ENCODE measurements around the gene GPR65.

The GPR65 gene

GRCh38 chr14:87994974-87995373 is 10.0 kb upstream of the GPR65 start:
- no peak for TF ChIP-seq POLR2A (IDR thresholded peaks at IDR 0.05; ENCODE audit: low read depth, low read length)
- DNase-seq (ENCODE audit: insufficient read length, low spot score) (no peak), FAIRE-seq (no peak)

GRCh38 chr14:87995500-87996290 is 9.2 kb upstream of the GPR65 start:
- no peak for TF ChIP-seq POLR2A (IDR thresholded peaks at IDR 0.05; ENCODE audit: low read depth, low read length)
- DNase-seq (ENCODE audit: insufficient read length, low spot score): no peak

GRCh38 chr14:87996291-87996592 is 8.7 kb upstream of the GPR65 start:
- no peak for TF ChIP-seq POLR2A (IDR thresholded peaks at IDR 0.05; ENCODE audit: low read depth, low read length)
- DNase-seq (ENCODE audit: insufficient read length, low spot score) (no peak), FAIRE-seq (no peak)

More at GRCh38 chr14:87995500-87996290, 9.2 kb upstream of the GPR65 start:
- no peak for FAIRE-seq

GRCh38 chr14:87998482-87998881 is 6.5 kb upstream of the GPR65 start:
- TF ChIP-seq POLR2A (IDR thresholded peaks at IDR 0.05; ENCODE audit: low read depth, low read length): no peak
- FAIRE-seq: no peak
- DNase-seq (ENCODE audit: insufficient read length, low spot score): no peak

GRCh38 chr14:87999277-87999676 is 5.7 kb upstream of the GPR65 start:
- TF ChIP-seq POLR2A (IDR thresholded peaks at IDR 0.05; ENCODE audit: low read depth, low read length): no peak
- FAIRE-seq (no peak), DNase-seq (ENCODE audit: insufficient read length, low spot score) (no peak)

GRCh38 chr14:88002421-88003075 is 2.4 kb upstream of the GPR65 start:
- TF ChIP-seq POLR2A (IDR thresholded peaks at IDR 0.05; ENCODE audit: low read depth, low read length): no peak
- no peak for DNase-seq (ENCODE audit: insufficient read length, low spot score)
- FAIRE-seq: no peak

GRCh38 chr14:88003425-88003824 is 1.5 kb upstream of the GPR65 start:
- FAIRE-seq: no peak
- DNase-seq (ENCODE audit: insufficient read length, low spot score): no peak
- no peak for TF ChIP-seq POLR2A (IDR thresholded peaks at IDR 0.05; ENCODE audit: low read depth, low read length)

- FAIRE-seq (no peak), DNase-seq (ENCODE audit: insufficient read length, low spot score) (no peak)
- TF ChIP-seq POLR2A (IDR thresholded peaks at IDR 0.05; ENCODE audit: low read depth, low read length): no peak
Measured at GRCh38 chr14:88004506-88005036, 364 bp upstream of the GPR65 start.

GRCh38 chr14:88005978-88006851 is 1.3 kb downstream of the GPR65 start:
- no peak for TF ChIP-seq POLR2A (IDR thresholded peaks at IDR 0.05; ENCODE audit: low read depth, low read length)
- no peak for DNase-seq (ENCODE audit: insufficient read length, low spot score)
- FAIRE-seq: no peak

GRCh38 chr14:88007608-88008007 is 2.7 kb downstream of the GPR65 start:
- TF ChIP-seq POLR2A (IDR thresholded peaks at IDR 0.05; ENCODE audit: low read depth, low read length): no peak
- FAIRE-seq (no peak), DNase-seq (ENCODE audit: insufficient read length, low spot score) (no peak)

- DNase-seq (ENCODE audit: insufficient read length, low spot score) (no peak), FAIRE-seq (no peak)
- TF ChIP-seq POLR2A (IDR thresholded peaks at IDR 0.05; ENCODE audit: low read depth, low read length): no peak
Measured at GRCh38 chr14:88008039-88008742, 3.3 kb downstream of the GPR65 start.

GRCh38 chr14:88009486-88009885 is 4.6 kb downstream of the GPR65 start:
- TF ChIP-seq POLR2A (IDR thresholded peaks at IDR 0.05; ENCODE audit: low read depth, low read length): no peak
- no peak for FAIRE-seq
- DNase-seq (ENCODE audit: insufficient read length, low spot score): no peak

- FAIRE-seq (no peak), DNase-seq (ENCODE audit: insufficient read length, low spot score) (no peak)
- no peak for TF ChIP-seq POLR2A (IDR thresholded peaks at IDR 0.05; ENCODE audit: low read depth, low read length)
Measured at GRCh38 chr14:88010331-88010730, 5.4 kb downstream of the GPR65 start.

Measured in H54 (cell line).